Calu3 (cell line): Measurements from ENCODE around the gene SPSB3. TPM values are rescaled to one million over a fixed set of nuclear protein-coding genes. Genes with fewer than 3 reads are reported as not detected.

Experiments used
- BruUV-seq: library from RNA; stranded (reverse); fragments of 400-500 nt; replicated peaks from 2 replicates; lab custom pipeline; 2021; lab: Mats Ljungman, UMichigan
- CTCF ChIA-PET: fragments of 300-600 bp; sonication (Branson Sonifier 250); formaldehyde crosslinking; loops from one replicate; lab custom pipeline; 2022; ENCODE audit warnings: antibody characterized with exemption; lab: Charles Lee
- DNase-seq: peaks from one replicate; pipeline ENCODE4 v3.0.0; 2022
- H3K27ac Mint-ChIP-seq: one replicate; pipeline ENCODE4 v1.8.0; 2022; ENCODE audit warnings: mixed read lengths; ENCODE audit not compliant: unreplicated experiment
- H3K27me3 Mint-ChIP-seq: one replicate; pipeline ENCODE4 v1.8.0; 2022; ENCODE audit warnings: mixed read lengths; ENCODE audit not compliant: unreplicated experiment
- H3K36me3 Mint-ChIP-seq: one replicate; pipeline ENCODE4 v1.8.0; 2022; ENCODE audit warnings: mild to moderate bottlenecking, moderate library complexity, mixed read lengths; ENCODE audit not compliant: insufficient read depth, unreplicated experiment
- H3K4me1 Mint-ChIP-seq: one replicate; pipeline ENCODE4 v1.8.0; 2022; ENCODE audit warnings: mild to moderate bottlenecking, low read depth, mixed read lengths; ENCODE audit not compliant: unreplicated experiment
- H3K4me3 Mint-ChIP-seq: one replicate; pipeline ENCODE4 v1.8.0; 2022; ENCODE audit warnings: mild to moderate bottlenecking, low read depth, moderate library complexity, mixed read lengths; ENCODE audit not compliant: unreplicated experiment
- H3K9me3 Mint-ChIP-seq: one replicate; pipeline ENCODE4 v1.8.0; 2022; ENCODE audit warnings: low read depth, mixed read lengths; ENCODE audit not compliant: unreplicated experiment
- CTCF ChIP-seq: fragments of 200-600 bp; IDR thresholded peaks from one replicate; pipeline ENCODE4 v1.8.0; 2022; ENCODE audit warnings: antibody characterized with exemption; ENCODE audit not compliant: unreplicated experiment
- intact Hi-C: fragments of 100-400 bp; cut with micrococcal nuclease; formaldehyde crosslinking; loops from one replicate; pipeline ENCODE4 v1.10.0; 2022; ENCODE audit not compliant: unreplicated experiment
- total RNA-seq: library from RNA; stranded (reverse); gene quantifications from 2 replicates; pipeline ENCODE4 v1.2.3, GENCODE V29; 2022

The SPSB3 gene
- total RNA-seq, 1 experiment from 2014 or later = 44.3 TPM

DNA sequence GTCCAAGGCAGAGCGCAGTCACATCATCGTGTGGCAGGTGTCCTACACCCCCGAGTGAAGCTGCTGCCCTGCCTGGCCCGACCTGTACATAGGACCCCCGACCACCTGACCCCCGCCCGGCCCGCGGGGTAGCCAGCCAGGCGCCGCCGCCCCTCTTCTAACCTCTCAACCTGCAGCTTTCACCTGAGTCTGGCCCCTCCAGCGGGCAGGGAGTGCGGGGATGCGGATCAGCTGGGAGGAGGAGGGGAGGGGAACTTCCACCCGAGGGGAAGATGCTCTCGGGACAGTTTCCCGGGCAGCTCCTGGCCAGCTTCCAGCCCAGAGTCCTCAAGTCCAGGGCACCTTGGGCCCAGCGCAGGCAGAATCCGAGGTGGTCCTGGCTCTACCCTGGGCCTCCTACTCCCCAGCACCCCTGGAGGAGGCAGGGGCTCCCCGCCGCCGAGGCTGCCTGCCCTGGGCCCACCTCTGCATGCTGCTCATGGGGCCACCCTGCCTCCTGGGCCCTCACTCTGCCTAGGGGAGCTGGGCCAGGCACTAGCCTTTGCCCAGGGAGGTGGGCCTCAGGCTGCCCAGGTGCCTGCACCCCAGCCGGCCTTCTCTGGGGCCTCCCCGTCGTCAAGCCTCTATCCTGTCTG, 13.5 kb downstream of the SPSB3 start:
- Mint-ChIP-seq H3K4me1 (peaks cover 8% of the 10 kb centered on the region), H3K27me3 (no peaks in the 10 kb centered on the region), H3K27ac (peak overlapping the region; percentile 56), H3K4me3 (peak overlapping the region; percentile 14), H3K9me3 (no peaks in the 10 kb centered on the region), H3K36me3 (peaks cover 73% of the 10 kb centered on the region)
- BruUV-seq = no TSS peak
- TF ChIP-seq CTCF = no peak
- DNase-seq = no peak
- intact Hi-C loops = no loop called here
- CTCF ChIA-PET = interaction anchor here (0.5 to 0.6 kb wide), 2 partner anchors 348 to 438 kb away, joined by 3 read pairs; no protein-coding TSS in a partner anchor

DNA sequence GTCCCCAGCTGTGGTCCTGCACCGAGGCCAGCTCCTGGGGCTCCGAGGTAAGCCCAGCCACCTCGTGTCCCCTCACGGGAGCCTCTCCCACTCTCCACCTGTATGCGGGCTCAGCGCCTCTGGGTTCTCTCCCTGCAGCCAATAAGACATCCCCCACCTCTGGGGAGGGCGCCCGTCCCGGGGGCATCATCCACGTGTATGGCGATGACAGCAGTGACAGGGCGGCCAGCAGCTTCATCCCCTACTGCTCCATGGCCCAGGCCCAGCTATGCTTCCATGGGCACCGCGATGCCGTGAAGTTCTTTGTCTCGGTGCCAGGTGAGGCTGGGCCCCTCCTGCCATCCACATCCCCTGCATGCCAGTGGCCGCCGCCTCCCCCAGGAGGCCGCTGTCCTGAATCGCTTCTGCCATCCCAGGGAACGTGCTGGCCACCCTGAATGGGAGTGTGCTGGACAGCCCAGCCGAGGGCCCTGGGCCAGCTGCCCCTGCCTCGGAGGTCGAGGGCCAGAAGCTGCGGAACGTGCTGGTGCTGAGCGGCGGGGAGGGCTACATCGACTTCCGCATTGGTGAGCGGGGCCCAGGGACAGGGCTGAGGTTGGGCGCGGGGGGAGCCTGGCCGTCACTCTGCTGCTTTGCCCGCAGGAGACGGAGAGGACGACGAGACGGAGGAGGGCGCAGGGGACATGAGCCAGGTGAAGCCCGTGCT, 14.2 kb downstream of the SPSB3 start:
- no TSS peak for BruUV-seq
- intact Hi-C loops = no loop called here
- Mint-ChIP-seq H3K27me3 (no peaks in the 10 kb centered on the region), H3K4me1 (peaks cover 8% of the 10 kb centered on the region), H3K4me3 (peak overlapping the region; percentile 14), H3K27ac (peak overlapping the region; percentile 56), H3K36me3 (peaks cover 66% of the 10 kb centered on the region), H3K9me3 (no peaks in the 10 kb centered on the region)
- no peak for DNase-seq
- TF ChIP-seq CTCF = no peak
- CTCF ChIA-PET = interaction anchor here (0.6 kb wide), 1 partner anchor 347 kb away, joined by 3 read pairs; no protein-coding TSS in a partner anchor

DNA sequence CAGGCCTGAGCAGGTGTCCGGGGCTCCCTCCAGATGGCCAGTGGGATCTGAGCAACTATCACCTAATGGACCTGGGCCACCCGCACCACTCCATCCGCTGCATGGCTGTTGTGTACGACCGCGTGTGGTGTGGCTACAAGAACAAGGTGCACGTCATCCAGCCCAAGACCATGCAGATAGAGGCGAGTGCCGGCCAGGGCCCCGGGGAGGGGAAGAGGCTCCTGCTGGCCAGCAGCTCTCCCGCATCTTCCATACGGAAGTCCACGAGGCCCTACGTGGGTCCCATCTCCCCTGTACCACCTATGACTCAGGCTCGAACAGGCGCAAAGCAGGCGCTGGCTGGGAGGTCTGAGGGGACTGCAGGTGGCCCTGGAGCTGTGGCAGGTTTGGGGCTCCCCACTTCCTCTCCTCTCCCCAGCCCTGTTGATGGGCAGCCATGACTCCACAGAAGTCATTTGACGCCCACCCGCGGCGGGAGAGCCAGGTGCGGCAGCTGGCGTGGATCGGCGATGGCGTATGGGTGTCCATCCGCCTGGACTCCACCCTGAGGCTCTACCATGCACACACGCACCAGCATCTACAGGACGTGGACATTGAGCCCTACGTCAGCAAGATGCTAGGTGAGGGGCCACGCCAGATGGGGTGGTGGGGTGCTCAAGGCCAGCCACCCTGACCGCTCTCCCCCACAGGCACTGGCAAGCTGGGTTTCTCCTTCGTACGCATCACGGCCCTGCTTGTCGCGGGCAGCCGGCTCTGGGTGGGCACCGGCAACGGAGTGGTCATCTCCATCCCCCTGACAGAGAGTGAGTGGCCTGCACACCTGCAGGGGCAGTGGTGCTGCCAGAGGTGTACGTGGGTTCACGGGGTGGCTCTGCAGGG, 15.0 kb downstream of the SPSB3 start:
- no peak overlapping the region for H3K4me3 Mint-ChIP-seq
- intact Hi-C loops = no loop called here
- no peaks in the 10 kb centered on the region for H3K9me3 Mint-ChIP-seq
- BruUV-seq = no TSS peak
- no peaks in the 10 kb centered on the region for H3K27me3 Mint-ChIP-seq
- peaks cover 64% of the 10 kb centered on the region for H3K36me3 Mint-ChIP-seq
- CTCF ChIA-PET = no interaction called here
- no peak for DNase-seq
- H3K4me1 Mint-ChIP-seq = peaks cover 8% of the 10 kb centered on the region
- TF ChIP-seq CTCF = no peak
- H3K27ac Mint-ChIP-seq = no peak overlapping the region

DNA sequence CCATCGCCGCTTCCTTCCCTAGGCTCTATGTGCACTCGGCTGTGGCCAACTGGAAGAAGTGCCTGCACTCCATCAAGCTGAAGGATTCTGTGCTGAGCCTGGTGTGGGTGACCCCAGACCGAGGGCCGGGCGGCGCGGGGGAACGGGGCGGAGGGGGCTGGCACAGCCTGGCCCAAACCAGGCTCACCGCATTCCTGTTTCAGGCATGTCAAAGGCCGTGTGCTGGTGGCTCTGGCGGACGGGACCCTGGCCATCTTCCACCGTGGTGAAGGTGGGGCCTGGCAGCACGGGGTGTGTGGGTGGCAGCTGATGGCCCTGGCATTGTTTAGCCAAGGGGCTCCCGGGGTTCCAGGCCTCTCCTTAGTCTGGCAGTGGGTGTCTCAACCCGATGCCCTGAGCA, 15.7 kb downstream of the SPSB3 start:
- CTCF ChIA-PET = no interaction called here
- H3K27me3 Mint-ChIP-seq = no peaks in the 10 kb centered on the region
- intact Hi-C loops = no loop called here
- BruUV-seq = no TSS peak
- TF ChIP-seq CTCF = no peak
- peaks cover 64% of the 10 kb centered on the region for H3K36me3 Mint-ChIP-seq
- DNase-seq = no peak
- no peak overlapping the region for H3K4me3 Mint-ChIP-seq
- no peak overlapping the region for H3K27ac Mint-ChIP-seq
- no peaks in the 10 kb centered on the region for H3K9me3 Mint-ChIP-seq
- peaks cover 8% of the 10 kb centered on the region for H3K4me1 Mint-ChIP-seq
